GM12878 (cell line): ENCODE measurements around the gene PPP1R26. TPM values are rescaled to one million over a fixed set of nuclear protein-coding genes. Genes with fewer than 3 reads are reported as not detected.

Source experiments
- ATAC-seq: fragments of 200-7000 bp; cut with Tn5 transposase; 3 replicates; pipeline ENCODE4 v1.9.1; 2020; ENCODE audit warnings: mild to moderate bottlenecking, moderate library complexity
- BruUV-seq: library from RNA; stranded (reverse); fragments of 400-500 nt; replicated peaks from 2 replicates; lab custom pipeline; 2021; lab: Mats Ljungman, UMichigan
- CTCF ChIA-PET: fragments of 300-600 bp; sonication (Branson Sonifier 250); formaldehyde crosslinking; extraction: SDS; loops from one replicate; lab custom pipeline; 2021; ENCODE audit warnings: inconsistent platforms; lab: Yijun Ruan, JAX
- POLR2A ChIA-PET: fragments of 350-600 bp; formaldehyde crosslinking; extraction: SDS; loops from one replicate; lab custom pipeline; 2021; ENCODE audit warnings: inconsistent platforms; lab: Charles Lee
- RAD21 ChIA-PET: fragments of 300-600 bp; sonication (Branson Sonifier 250); formaldehyde crosslinking; loops from one replicate; lab custom pipeline; 2023; ENCODE audit warnings: antibody characterized with exemption; ENCODE audit not compliant: unreplicated experiment; lab: Charles Lee
- SMC1A ChIA-PET: fragments of 300-600 bp; sonication (Branson Sonifier 250); formaldehyde crosslinking; loops from one replicate; lab custom pipeline; 2023; ENCODE audit not compliant: unreplicated experiment, uncharacterized antibody; lab: Charles Lee
- DNase-seq: peaks from one replicate; pipeline ENCODE4 v3.0.0-alpha.2; 2011; ENCODE audit warnings: low read depth, low spot score
- FAIRE-seq: peaks from 3 replicates; lab custom pipeline; 2011; peaks lifted over from hg19 to GRCh38; lab: Jason Lieb, UNC
- H2AFZ ChIP-seq: 2 replicates; pipeline ENCODE4 v1.6.0; 2011; ENCODE audit warnings: low read depth, low read length, control low read depth; ENCODE audit not compliant: control insufficient read depth
- H3K27ac ChIP-seq: 2 replicates; pipeline ENCODE4 v1.5.1; 2011; ENCODE audit warnings: control low read depth; ENCODE audit not compliant: control insufficient read depth, insufficient read depth
- H3K27me3 ChIP-seq, 2 experiments: replicated peaks in 1 of 2; 2 replicates each; pipeline versions ENCODE4 v1.6.0 to v1.6.1; 2011; ENCODE audit warnings: low read length in 1 of 2; ENCODE audit not compliant: control insufficient read depth in 2 of 2, insufficient read depth in 2 of 2
- H3K36me3 ChIP-seq, 2 experiments: 2 replicates each; pipeline ENCODE4 v1.5.1; 2011; ENCODE audit warnings: low read length in 1 of 2; ENCODE audit not compliant: control insufficient read depth in 2 of 2, insufficient read depth in 2 of 2
- H3K4me1 ChIP-seq: 2 replicates; pipeline ENCODE4 v1.6.1; 2011; ENCODE audit warnings: mild to moderate bottlenecking, low read length, moderate library complexity, mixed read lengths; ENCODE audit not compliant: control insufficient read depth, insufficient read depth
- H3K4me2 ChIP-seq: 2 replicates; pipeline ENCODE4 v1.6.0; 2011; ENCODE audit warnings: control low read depth; ENCODE audit not compliant: control insufficient read depth, insufficient read depth
- H3K4me3 ChIP-seq: fragments of 200-600 bp; sonication (generic); 2 replicates; pipeline ENCODE4 v1.5.1; 2016
- H3K79me2 ChIP-seq: 2 replicates; pipeline ENCODE4 v1.6.0; 2011; ENCODE audit warnings: low read length; ENCODE audit not compliant: control insufficient read depth, insufficient read depth
- H3K9ac ChIP-seq: 2 replicates; pipeline ENCODE4 v1.8.0; 2011; ENCODE audit warnings: low read length, control low read depth, mixed read lengths; ENCODE audit not compliant: control insufficient read depth, insufficient read depth
- H3K9me3 ChIP-seq: replicated peaks from 3 replicates; pipeline ENCODE4 v1.5.1; 2011; ENCODE audit warnings: mild to moderate bottlenecking, low read length; ENCODE audit not compliant: control insufficient read depth, insufficient read depth
- H4K20me1 ChIP-seq: 2 replicates; pipeline ENCODE4 v1.6.0; 2011; ENCODE audit not compliant: control insufficient read depth, insufficient read depth
- ATF7 ChIP-seq: fragments of 450-650 bp; IDR thresholded peaks from 2 replicates; pipeline ENCODE4 v1.6.1; 2016; ENCODE audit warnings: low read depth, mild to moderate bottlenecking
- BCL3 ChIP-seq: IDR thresholded peaks from 2 replicates; pipeline ENCODE4 v1.6.1; 2011; ENCODE audit warnings: borderline replicate concordance, low read depth, mild to moderate bottlenecking, moderate library complexity, low read length; ENCODE audit not compliant: insufficient read depth, poor library complexity, severe bottlenecking
- BRCA1 ChIP-seq: IDR thresholded peaks from 2 replicates; pipeline ENCODE4 v1.6.1; 2011; ENCODE audit warnings: low read depth, low read length, improper control_type of control experiment
- FOS ChIP-seq: IDR thresholded peaks from 3 replicates; pipeline ENCODE4 v1.6.1; 2011; ENCODE audit warnings: borderline replicate concordance; ENCODE audit not compliant: insufficient read length; ENCODE audit errors: extremely low read depth
- NRF1 ChIP-seq: conservative IDR thresholded peaks from 2 replicates; pipeline ENCODE4 v1.6.1; 2011; ENCODE audit warnings: mild to moderate bottlenecking, low read depth, low read length, improper control_type of control experiment
- STAT3 ChIP-seq: IDR thresholded peaks from 2 replicates; pipeline ENCODE4 v1.6.1; 2011; ENCODE audit warnings: low read depth, low read length, improper control_type of control experiment
- ZBTB33 ChIP-seq: fragments of 450-650 bp; IDR thresholded peaks from 2 replicates; pipeline ENCODE4 v1.6.1; 2017; ENCODE audit warnings: mild to moderate bottlenecking
- WGBS: methylation state at CpG from one replicate; pipeline ENCODE4 v1.1.6; 2016; ENCODE audit warnings: low lambda C conversion rate; ENCODE audit not compliant: insufficient replicate concordance, insufficient coverage; ENCODE audit errors: missing lambda C conversion rate; 5-methylcytosine and 5-hydroxymethylcytosine counted together
- in situ Hi-C: fragments of 300-500 bp; cut with MboI; formaldehyde crosslinking; loops from 9 replicates; pipeline ENCODE4 v1.14.3; 2018; ENCODE audit warnings: mixed read lengths
- intact Hi-C: fragments of 100-400 bp; cut with micrococcal nuclease; formaldehyde crosslinking; loops from one replicate; pipeline ENCODE4 v1.14.2; 2022; ENCODE audit not compliant: unreplicated experiment
- polyA plus RNA-seq, 11 experiments: library from polyadenylated mRNA; depleted of rRNA in 4 of 11; unstranded in 6 of 11; stranded (reverse) in 5 of 11; fragments of >200 nt; fragmentation: Nextera tagmentation in 4 of 11; fragmentation: Illumina TruSeq in 1 of 11; extraction: Ambion mirVana in 4 of 11; extraction: Trizol in 1 of 11; gene quantifications; 1 replicate in 1 of 11; 2 replicates in 10 of 11; pipeline versions ENCODE4 v1.2.1 to v1.2.3, GENCODE V29; 2011 to 2016; ENCODE audit warnings: inconsistent platforms in 2 of 11, missing spikeins in 2 of 11, low read depth in 1 of 11
- total RNA-seq, 4 experiments: library from RNA; depleted of rRNA in 3 of 4; stranded (reverse); fragments of >200 nt in 3 of 4; fragmentation: Illumina TruSeq in 1 of 4; extraction: Trizol in 1 of 4; gene quantifications; 2 replicates each; pipeline versions ENCODE4 v1.2.1 to v1.2.3, GENCODE V29; 2013 to 2021

The PPP1R26 gene
- total and polyA plus RNA-seq, 10 of the 15 experiments (the other 5 are each of a cell fraction or from before 2014, with no cell fraction given) = 0.02 to 1.9 (median 0.18) TPM

- peaks cover 14% of the 10 kb centered on the region for H3K79me2 ChIP-seq
- FAIRE-seq = no peak
- peaks cover 10 to 22% of the 10 kb centered on the region in 2 experiments; a peak in 3 of 4 replicates for H3K36me3 ChIP-seq
- peak; percentile 7 for ATAC-seq
- no peaks in the 10 kb centered on the region for H3K9me3 ChIP-seq
- intact Hi-C loops (no loop called here), in situ Hi-C loops (no loop called here)
- peak overlapping the region; percentile 100 for H3K4me2 ChIP-seq
- DNase-seq = no peak
- H3K27me3 ChIP-seq = no peaks in the 10 kb centered on the region
- SMC1A ChIA-PET = no interaction called here
- peak overlapping the region; percentile 78 for H3K4me3 ChIP-seq
- H4K20me1 ChIP-seq = peaks cover 4% of the 10 kb centered on the region; the same call in 1 of the 2 replicates
- POLR2A ChIA-PET = no interaction called here
- CTCF ChIA-PET = no interaction called here
- under 1% methylated on average over 23 of the region's 29 CpGs for WGBS
- peak overlapping the region; percentile 86 for H2AFZ ChIP-seq
- TF ChIP-seq NRF1 (no peak), ATF7 (no peak), BRCA1 (no peak), FOS (no peak), BCL3 (no peak), ZBTB33 (no peak), STAT3 (no peak)
- RAD21 ChIA-PET = no interaction called here
- H3K9ac ChIP-seq = peak overlapping the region; percentile 56
- H3K27ac ChIP-seq = no peak overlapping the region
- BruUV-seq = no TSS peak
- H3K4me1 ChIP-seq = peaks cover 17% of the 10 kb centered on the region
These were observed 20.5 kb downstream of the PPP1R26 start for GRCh38 chr9:135500071-135500524.
